Left lobe of liver (tissue), 2 donors: ENCODE results near the gene PRR13. TPM values are rescaled to one million over a fixed set of nuclear protein-coding genes. Genes with fewer than 3 reads are reported as not detected.
"Not testable (repeated sequence)": the region's sequence is repeated elsewhere in the genome, so short reads cannot be mapped to it uniquely, and the experiment has no call there.

ENCODE experiments used
- ATAC-seq: fragments of 200-7000 bp; cut with Tn5 transposase; one replicate; pipeline ENCODE4 v1.9.1; 2020; ENCODE audit warnings: mild to moderate bottlenecking, moderate library complexity
- DNase-seq: peaks from one replicate; pipeline ENCODE4 v3.0.0-alpha.2; 2020; ENCODE audit warnings: low spot score
- total RNA-seq: library from RNA; stranded (reverse); gene quantifications from one replicate; pipeline ENCODE4 v1.2.1, GENCODE V29; 2021
- donor health status: DM: no; HTN: no; CAD: no; lungs with moderate emphysema.
- donor health status: DM: no; HTN: yes; CAD: no.

Gene PRR13
- total RNA-seq, 1 donor from 2014 or later = 69.9 TPM

GRCh38 chr12:53431187-53431586 is 10.3 kb upstream of the PRR13 start:
- ATAC-seq = no peak

DNA sequence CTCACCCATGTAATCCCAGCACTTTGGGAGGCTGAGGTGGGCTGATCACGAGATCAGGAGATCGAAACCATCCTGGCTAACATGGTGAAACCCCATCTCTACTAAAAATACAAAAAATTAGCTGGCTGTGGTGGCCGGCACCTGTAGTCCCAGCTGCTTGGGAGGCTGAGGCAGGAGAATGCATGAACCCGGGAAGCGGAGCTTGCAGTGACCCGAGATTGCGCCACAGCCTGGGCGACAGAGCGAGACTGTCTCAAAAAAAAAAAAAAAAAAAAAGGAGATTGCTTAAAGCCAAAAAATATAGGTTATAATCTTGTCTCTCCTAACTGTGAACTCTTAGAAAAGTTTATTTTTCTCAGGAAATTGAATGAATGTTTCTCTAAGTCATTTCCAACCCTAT is 6.2 kb upstream of the PRR13 start:
- ATAC-seq, DNase-seq: not testable (repeated sequence)

More at GRCh38 chr12:53431187-53431586, 10.3 kb upstream of the PRR13 start:
- no peak for DNase-seq

GRCh38 chr12:53439582-53439981 is 2.0 kb upstream of the PRR13 start:
- ATAC-seq, DNase-seq: not testable (repeated sequence)

GRCh38 chr12:53443955-53444354 is 2.4 kb downstream of the PRR13 start:
- DNase-seq = no peak
- no peak for ATAC-seq

- ATAC-seq, DNase-seq: not testable (repeated sequence)
Observed at GRCh38 chr12:53444593-53445325, 3.2 kb downstream of the PRR13 start.

DNA sequence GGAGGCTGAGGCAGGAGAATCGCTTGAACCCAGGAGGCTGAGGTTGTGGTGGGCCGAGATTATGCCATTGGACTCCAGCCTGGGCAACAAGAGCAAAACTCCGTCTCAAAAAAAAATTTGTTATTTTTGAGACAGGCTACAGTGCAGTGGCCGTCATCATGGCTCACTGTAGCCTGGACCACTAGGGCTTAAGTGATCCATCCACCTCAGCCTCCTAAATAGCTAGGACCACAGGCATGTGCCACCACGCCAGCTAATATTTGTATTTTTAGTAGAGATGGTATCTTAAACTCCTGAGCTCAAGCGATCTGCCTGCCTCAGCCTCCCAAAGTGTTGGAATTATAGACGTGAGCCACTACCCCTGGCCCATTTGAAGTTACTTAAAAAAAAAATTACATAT is 9.4 kb downstream of the PRR13 start:
- DNase-seq (no peak), ATAC-seq (no peak)

- peak; percentile 91 for ATAC-seq
- peak; percentile 98 for DNase-seq
Observed at GRCh38 chr12:53451661-53452158, 10.2 kb downstream of the PRR13 start, which contains the start of gene PCBP2. TSS of gene PCBP2 (plus strand) at chr12:53452102. CDS start at chr12:53454801, 2,699 bp downstream.

- peak; percentile 75 for ATAC-seq
- peak; percentile 86 for DNase-seq
Observed at GRCh38 chr12:53452159-53453077, 10.9 kb downstream of the PRR13 start.

DNA sequence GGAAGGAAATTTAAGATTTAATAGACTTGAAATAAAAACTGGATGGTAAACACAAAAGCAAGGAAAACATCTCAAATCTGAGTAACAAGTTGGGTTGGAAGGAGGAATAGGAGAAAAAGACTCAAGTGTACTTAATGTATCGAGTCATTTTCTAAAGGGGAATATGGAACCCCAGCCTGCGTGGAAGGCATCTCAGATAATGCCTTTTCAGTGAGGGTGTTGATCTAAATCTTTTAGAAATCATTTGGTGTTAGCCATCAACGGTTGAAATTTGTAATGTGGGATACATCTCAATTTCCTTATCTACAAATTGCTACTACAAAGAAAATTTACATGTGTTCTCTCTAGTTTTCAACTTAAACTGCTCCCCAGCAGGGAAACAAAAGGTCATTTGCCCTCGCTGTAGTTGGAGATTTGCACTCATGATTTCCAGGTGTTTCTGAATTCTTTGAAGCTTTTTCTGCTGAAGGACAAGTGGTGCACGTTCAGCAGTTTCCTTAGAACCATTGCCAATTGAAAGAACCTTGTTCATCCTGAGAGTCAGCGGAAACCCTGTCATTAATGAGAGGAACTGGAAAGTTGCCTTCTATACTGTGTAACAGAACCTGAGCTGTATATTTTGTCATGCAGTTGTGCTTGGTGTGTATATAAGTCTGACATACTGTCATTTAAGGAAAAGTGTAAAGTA is 12.6 kb downstream of the PRR13 start:
- ATAC-seq = no peak
- no peak for DNase-seq

- ATAC-seq (no peak), DNase-seq (no peak)
Observed at GRCh38 chr12:53454707-53455106, 13.2 kb downstream of the PRR13 start.

- ATAC-seq = no peak
Observed at GRCh38 chr12:53456654-53457366, 15.3 kb downstream of the PRR13 start.

GRCh38 chr12:53459097-53459496 is 17.6 kb downstream of the PRR13 start:
- ATAC-seq = no peak
- DNase-seq = no peak

More at GRCh38 chr12:53456654-53457366, 15.3 kb downstream of the PRR13 start:
- DNase-seq = no peak

DNA sequence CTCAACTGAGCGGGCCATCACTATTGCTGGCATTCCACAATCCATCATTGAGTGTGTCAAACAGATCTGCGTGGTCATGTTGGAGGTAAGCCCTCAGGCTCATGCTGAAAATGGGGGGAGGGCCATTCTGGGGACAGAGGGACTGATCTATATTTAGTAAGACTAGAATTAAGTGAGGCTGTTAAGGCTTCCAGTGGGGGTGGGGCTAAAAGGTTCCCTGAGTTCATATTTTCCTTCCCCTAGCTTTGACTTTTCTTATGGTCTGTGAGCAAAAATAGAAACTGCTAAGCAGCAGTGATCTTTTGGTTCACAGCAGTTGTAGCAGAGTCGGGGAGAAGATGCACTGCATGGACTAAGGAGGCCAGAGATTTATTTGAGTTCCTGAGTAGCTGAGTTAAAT is 19.5 kb downstream of the PRR13 start:
- no peak for ATAC-seq

GRCh38 chr12:53461591-53461990 is 20.1 kb downstream of the PRR13 start:
- no peak for ATAC-seq

More for the DNA sequence above, 19.5 kb downstream of the PRR13 start:
- no peak for DNase-seq

GRCh38 chr12:53462935-53463334 is 21.4 kb downstream of the PRR13 start:
- DNase-seq = no peak
- ATAC-seq = peak; percentile 40

More at GRCh38 chr12:53461591-53461990, 20.1 kb downstream of the PRR13 start:
- no peak for DNase-seq

DNA sequence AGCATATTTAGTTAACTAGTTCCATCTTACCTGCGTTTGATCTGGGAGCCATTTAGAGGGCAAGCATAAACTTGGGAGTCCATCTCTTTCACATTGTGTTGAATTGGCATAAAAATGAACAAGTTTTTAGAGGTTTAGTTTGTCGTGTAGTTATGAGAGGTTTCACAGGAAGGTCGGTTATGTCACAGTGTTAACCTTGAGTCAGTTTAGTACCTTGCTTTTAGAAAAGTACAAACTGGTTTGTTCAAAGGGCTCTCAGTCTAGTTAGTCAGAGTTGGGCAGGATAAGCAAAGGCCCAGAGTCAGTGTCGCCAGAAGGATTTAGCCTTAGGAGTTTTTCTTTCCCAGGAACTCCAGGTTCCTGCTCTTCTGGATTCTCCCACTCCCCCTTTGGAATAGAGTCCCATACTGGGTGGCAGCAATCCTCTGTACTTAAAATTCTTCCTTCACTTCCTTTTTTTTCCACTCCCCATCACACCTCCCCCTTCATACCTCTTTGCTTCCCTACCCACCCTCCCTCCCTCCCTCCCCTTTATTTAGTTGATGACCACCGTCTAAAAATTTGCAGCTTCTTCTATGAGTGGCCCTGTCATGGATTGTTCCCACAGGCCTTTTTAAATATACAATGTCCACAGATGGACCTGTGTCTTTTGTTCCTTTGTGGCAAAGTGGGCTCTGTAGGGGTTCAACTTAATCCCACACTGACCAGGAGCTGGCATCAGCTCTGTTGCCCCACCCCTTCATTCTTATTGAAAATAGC is 22.4 kb downstream of the PRR13 start:
- ATAC-seq (no peak), DNase-seq (no peak)

- no peak for ATAC-seq
- no peak for DNase-seq
Observed at GRCh38 chr12:53464685-53465418, 23.3 kb downstream of the PRR13 start.

DNA sequence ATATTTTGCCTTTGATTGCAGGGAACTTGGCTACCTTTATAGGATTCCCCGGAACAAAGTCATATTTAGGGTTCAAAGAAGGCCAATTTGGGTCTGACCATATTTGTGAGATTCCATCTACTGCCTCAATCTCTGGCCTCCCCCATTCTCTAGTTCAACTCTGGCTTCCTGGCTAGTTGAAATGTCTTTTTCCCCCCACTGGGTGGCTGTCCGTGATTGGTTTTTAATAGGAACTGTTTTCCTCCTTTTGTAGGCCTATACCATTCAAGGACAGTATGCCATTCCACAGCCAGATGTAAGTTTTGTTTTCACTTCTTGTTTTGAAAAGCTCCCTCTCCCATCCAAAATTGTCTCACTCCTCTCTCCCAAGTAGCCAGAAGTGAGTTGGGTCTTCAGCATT is 24.1 kb downstream of the PRR13 start:
- ATAC-seq (no peak), DNase-seq (no peak)

- DNase-seq (no peak), ATAC-seq (peak; percentile 17)
Observed at GRCh38 chr12:53466640-53467039, 25.1 kb downstream of the PRR13 start.
